Lung (tissue), 12 donors: ENCODE measurements around the gene MAGI2. TPM values are rescaled to one million over a fixed set of nuclear protein-coding genes. Genes with fewer than 3 reads are reported as not detected.

Experiments used
- ATAC-seq: fragments of 200-7000 bp; cut with Tn5 transposase; one replicate; pipeline ENCODE4 v1.9.1; 2020; ENCODE audit warnings: moderate number of reproducible peaks; ENCODE audit not compliant: insufficient read depth, low FRiP score
- DNase-seq, 3 donors: peaks; one replicate each; pipeline ENCODE4 v3.0.0-alpha.2; 2013 to 2017
- H3K27ac ChIP-seq, 2 donors: one replicate each; pipeline ENCODE4 v1.5.1; 2013; ENCODE audit warnings: mild to moderate bottlenecking in 2 of 2, moderate library complexity in 2 of 2, control low read depth in 1 of 2, inconsistent platforms in 1 of 2, low read depth in 1 of 2, low read length in 1 of 2
- H3K27me3 ChIP-seq, 3 donors: one replicate each; pipeline ENCODE4 v1.5.1; 2013; ENCODE audit warnings: low read length in 2 of 3; ENCODE audit not compliant: control insufficient read depth in 3 of 3, insufficient read depth in 3 of 3
- H3K36me3 ChIP-seq, 4 donors: one replicate each; pipeline ENCODE4 v1.5.1; 2013; ENCODE audit warnings: low read length in 4 of 4, mild to moderate bottlenecking in 1 of 4, moderate library complexity in 1 of 4; ENCODE audit not compliant: control insufficient read depth in 4 of 4, insufficient read depth in 4 of 4
- H3K4me1 ChIP-seq, 5 donors: one replicate each; pipeline ENCODE4 v1.5.1; 2013; ENCODE audit warnings: low read length in 5 of 5, mild to moderate bottlenecking in 2 of 5, moderate library complexity in 1 of 5; ENCODE audit not compliant: control insufficient read depth in 5 of 5, insufficient read depth in 5 of 5
- H3K4me3 ChIP-seq: one replicate; pipeline ENCODE4 v1.5.1; 2013; ENCODE audit warnings: mild to moderate bottlenecking, control low read depth, moderate library complexity
- H3K9ac ChIP-seq, 2 donors: one replicate each; pipeline ENCODE4 v1.5.1; 2013; ENCODE audit warnings: low read length in 2 of 2, control low read depth in 1 of 2; ENCODE audit not compliant: insufficient read depth in 1 of 2
- H3K9me3 ChIP-seq, 4 donors: one replicate each; pipeline ENCODE4 v1.5.1; 2013; ENCODE audit warnings: low read length in 3 of 4, mild to moderate bottlenecking in 1 of 4, moderate library complexity in 1 of 4; ENCODE audit not compliant: control insufficient read depth in 4 of 4, insufficient read depth in 3 of 4
- CTCF ChIP-seq: IDR thresholded peaks from 2 replicates; pipeline ENCODE4 v1.5.1; 2012; ENCODE audit warnings: mild to moderate bottlenecking; ENCODE audit errors: control extremely low read depth, extremely low read depth
- WGBS, 2 donors: extraction: QIAGEN DNeasy Blood & Tissue Kit; methylation state at CpG; one replicate each; pipeline ENCODE4 v1.1.7; 2013; 5-methylcytosine and 5-hydroxymethylcytosine counted together
- polyA plus RNA-seq, 2 donors: library from polyadenylated mRNA; stranded (reverse); fragments of 200-250 nt; gene quantifications; one replicate each; pipeline ENCODE4 v1.2.1, GENCODE V29; 2013
- total RNA-seq, 2 donors: library from RNA; depleted of rRNA in 1 of 2; stranded (reverse); fragments of >200 nt in 1 of 2; gene quantifications; one replicate each; pipeline ENCODE4 v1.2.1, GENCODE V29; 2014 to 2021
- donor health status: control.
- donor health status: control.
- donor health status: Bipolar disorder and iron deficiency.
- donor health status: healthy.
- donor health status: DM: yes; HTN: yes; CAD: no.

MAGI2 gene
- total and polyA plus RNA-seq, 4 donors = 0.94 to 18.0 (median 5.3) TPM

- DNase-seq (no peak), ATAC-seq (no peak)
- TF ChIP-seq CTCF = no peak
- H3K9me3 ChIP-seq = no peaks in the 10 kb centered on the region
- H3K27me3 ChIP-seq = no peaks in the 10 kb centered on the region
- no peaks in the 10 kb centered on the region for H3K4me1 ChIP-seq
- no peaks in the 10 kb centered on the region for H3K36me3 ChIP-seq
- 69 to 79% methylated on average over 3 of the region's 3 CpGs for WGBS, 2 donors
- no peak overlapping the region for H3K27ac ChIP-seq
- no peak overlapping the region for H3K4me3 ChIP-seq
- no peak overlapping the region for H3K9ac ChIP-seq
These were observed 761.9 kb downstream of the MAGI2 start for GRCh38 chr7:78691584-78691983.

- Histone ChIP-seq H3K36me3 (no peaks in the 10 kb centered on the region), H3K27ac (no peak overlapping the region), H3K27me3 (no peaks in the 10 kb centered on the region), H3K9me3 (no peaks in the 10 kb centered on the region), H3K4me3 (no peak overlapping the region), H3K9ac (no peak overlapping the region), H3K4me1 (no peaks in the 10 kb centered on the region)
- ATAC-seq (no peak), DNase-seq (peak in 2 of 3 donors; percentile 11 to 24)
- no peak for TF ChIP-seq CTCF
- WGBS, 2 donors = 83 to 89% methylated on average over 4 of the region's 4 CpGs
These were observed 763.3 kb downstream of the MAGI2 start for GRCh38 chr7:78690174-78690573.

GRCh38 chr7:78688376-78688775, 765.1 kb downstream of the MAGI2 start:
- Histone ChIP-seq H3K36me3 (no peaks in the 10 kb centered on the region), H3K4me3 (no peak overlapping the region), H3K27me3 (no peaks in the 10 kb centered on the region), H3K4me1 (no peaks in the 10 kb centered on the region), H3K9ac (no peak overlapping the region), H3K9me3 (no peaks in the 10 kb centered on the region), H3K27ac (no peak overlapping the region)
- WGBS, 2 donors = 75 to 77% methylated on average over 2 of the region's 2 CpGs
- no peak for DNase-seq
- no peak for TF ChIP-seq CTCF
- ATAC-seq = no peak

- Histone ChIP-seq H3K4me3 (no peak overlapping the region), H3K9me3 (no peaks in the 10 kb centered on the region), H3K36me3 (no peaks in the 10 kb centered on the region), H3K4me1 (no peaks in the 10 kb centered on the region), H3K27ac (no peak overlapping the region), H3K9ac (no peak overlapping the region), H3K27me3 (no peaks in the 10 kb centered on the region)
- 74 to 76% methylated on average over 6 of the region's 6 CpGs for WGBS, 2 donors
- ATAC-seq = no peak
- no peak for TF ChIP-seq CTCF
- DNase-seq = no peak
These were observed 767.3 kb downstream of the MAGI2 start for GRCh38 chr7:78686189-78686588.
